ENCODE data around the gene GIMAP2.

Gene GIMAP2

DNA sequence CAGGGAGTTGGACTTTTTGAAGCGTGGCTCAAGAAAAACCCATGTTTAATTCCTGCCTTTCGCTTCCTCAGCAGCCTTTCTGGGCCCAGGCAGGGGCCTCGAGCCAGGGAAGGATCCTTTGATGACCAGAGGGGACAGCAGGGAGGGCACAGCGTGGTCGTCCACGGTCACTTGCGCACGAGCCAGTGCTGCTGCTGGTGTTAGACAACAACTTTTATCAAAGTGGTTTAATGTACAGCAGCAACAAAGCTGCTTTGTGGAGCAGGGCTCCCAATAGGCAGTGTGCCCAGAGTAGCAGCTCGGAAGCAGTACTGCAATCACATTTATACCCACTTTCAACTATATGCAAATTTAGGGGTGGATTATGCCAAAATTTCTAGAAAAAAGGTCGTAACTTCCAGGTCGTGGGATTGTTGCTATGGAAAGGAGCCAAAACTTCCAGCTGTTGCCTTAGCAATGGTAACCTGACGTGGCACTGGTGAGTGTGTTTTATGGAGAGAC, 37.0 kb downstream of the GIMAP2 start:
- in situ Hi-C loops (cut with MboI; ENCODE audit: low sequenced_read_pairs, unreplicated experiment) = no loop called here
- no peak for DNase-seq (ENCODE audit: low spot score)
- TF ChIP-seq, protein P1, sequence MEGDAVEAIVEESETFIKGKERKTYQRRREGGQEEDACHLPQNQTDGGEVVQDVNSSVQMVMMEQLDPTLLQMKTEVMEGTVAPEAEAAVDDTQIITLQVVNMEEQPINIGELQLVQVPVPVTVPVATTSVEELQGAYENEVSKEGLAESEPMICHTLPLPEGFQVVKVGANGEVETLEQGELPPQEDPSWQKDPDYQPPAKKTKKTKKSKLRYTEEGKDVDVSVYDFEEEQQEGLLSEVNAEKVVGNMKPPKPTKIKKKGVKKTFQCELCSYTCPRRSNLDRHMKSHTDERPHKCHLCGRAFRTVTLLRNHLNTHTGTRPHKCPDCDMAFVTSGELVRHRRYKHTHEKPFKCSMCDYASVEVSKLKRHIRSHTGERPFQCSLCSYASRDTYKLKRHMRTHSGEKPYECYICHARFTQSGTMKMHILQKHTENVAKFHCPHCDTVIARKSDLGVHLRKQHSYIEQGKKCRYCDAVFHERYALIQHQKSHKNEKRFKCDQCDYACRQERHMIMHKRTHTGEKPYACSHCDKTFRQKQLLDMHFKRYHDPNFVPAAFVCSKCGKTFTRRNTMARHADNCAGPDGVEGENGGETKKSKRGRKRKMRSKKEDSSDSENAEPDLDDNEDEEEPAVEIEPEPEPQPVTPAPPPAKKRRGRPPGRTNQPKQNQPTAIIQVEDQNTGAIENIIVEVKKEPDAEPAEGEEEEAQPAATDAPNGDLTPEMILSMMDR (IDR thresholded peaks at IDR 0.05; ENCODE audit: borderline replicate concordance, control extremely low read depth, extremely low read depth, insufficient read depth, missing control alignments) = no peak

DNA sequence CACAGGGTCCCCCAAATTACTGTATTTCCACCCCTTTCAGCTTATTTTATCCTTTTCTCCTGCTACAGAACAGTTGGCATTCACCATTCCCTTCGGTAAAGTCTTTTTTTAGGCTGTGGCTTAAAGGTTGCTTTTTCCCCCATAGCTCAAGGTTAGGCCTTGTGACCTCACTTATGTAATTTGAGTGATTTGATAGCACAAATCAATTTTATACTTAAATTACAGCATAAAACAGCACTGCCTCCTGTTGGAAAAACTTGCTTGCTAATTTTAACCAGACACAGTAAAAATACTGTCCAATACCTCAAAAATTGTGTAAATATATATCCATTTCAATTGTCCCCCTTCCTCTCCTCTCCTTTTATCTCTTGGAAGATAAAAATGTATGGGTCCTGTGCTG, 38.0 kb downstream of the GIMAP2 start:
- TF ChIP-seq, protein P1 (IDR thresholded peaks at IDR 0.05; ENCODE audit: borderline replicate concordance, control extremely low read depth, extremely low read depth, insufficient read depth, missing control alignments) = no peak
- in situ Hi-C loops (cut with MboI; ENCODE audit: low sequenced_read_pairs, unreplicated experiment) = no loop called here
- no peak for DNase-seq (ENCODE audit: low spot score)

DNA sequence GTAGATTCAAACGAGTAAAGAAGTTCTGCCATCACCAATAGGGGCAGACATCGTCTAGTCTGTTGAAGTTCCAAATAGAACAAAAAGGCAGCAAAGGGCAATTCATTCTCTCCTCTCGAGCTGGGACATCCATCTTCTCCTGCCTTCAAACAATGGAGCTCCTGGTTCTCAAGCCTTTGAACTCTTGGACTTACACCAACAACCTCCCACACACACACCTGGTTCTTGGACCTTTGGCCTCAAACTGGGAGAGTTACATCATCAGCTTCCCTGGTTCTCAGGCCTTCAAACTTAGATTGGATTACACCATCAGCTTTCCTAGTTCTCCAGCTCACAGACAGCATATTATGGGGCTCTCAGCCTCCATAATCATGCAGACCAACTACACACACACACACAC, 41.9 kb downstream of the GIMAP2 start:
- in situ Hi-C loops (cut with MboI; ENCODE audit: low sequenced_read_pairs, unreplicated experiment) = no loop called here
- DNase-seq (ENCODE audit: low spot score) = no peak
- TF ChIP-seq, protein P1 (IDR thresholded peaks at IDR 0.05; ENCODE audit: borderline replicate concordance, control extremely low read depth, extremely low read depth, insufficient read depth, missing control alignments) = no peak

DNA sequence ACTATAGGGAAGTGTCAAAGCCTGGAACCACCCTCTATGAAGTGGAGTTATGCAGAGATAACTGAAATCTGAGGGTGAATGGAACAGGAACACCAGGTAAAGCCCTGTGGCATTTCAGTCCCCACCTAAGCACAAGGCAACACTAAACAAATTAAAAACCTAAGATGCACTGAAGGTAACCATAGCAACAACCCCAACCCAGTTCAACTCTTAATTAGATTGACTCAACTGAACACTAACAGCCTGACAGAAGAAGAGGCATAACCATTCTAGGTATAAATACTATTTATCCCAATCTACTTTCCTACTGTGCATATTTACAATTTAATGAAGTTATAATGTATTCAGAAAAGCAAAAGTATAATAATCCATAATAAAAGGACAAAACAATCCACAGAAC, 42.5 kb downstream of the GIMAP2 start:
- no peak for DNase-seq (ENCODE audit: low spot score)
- in situ Hi-C loops (cut with MboI; ENCODE audit: low sequenced_read_pairs, unreplicated experiment) = no loop called here
- TF ChIP-seq, protein P1 (IDR thresholded peaks at IDR 0.05; ENCODE audit: borderline replicate concordance, control extremely low read depth, extremely low read depth, insufficient read depth, missing control alignments) = no peak

DNA sequence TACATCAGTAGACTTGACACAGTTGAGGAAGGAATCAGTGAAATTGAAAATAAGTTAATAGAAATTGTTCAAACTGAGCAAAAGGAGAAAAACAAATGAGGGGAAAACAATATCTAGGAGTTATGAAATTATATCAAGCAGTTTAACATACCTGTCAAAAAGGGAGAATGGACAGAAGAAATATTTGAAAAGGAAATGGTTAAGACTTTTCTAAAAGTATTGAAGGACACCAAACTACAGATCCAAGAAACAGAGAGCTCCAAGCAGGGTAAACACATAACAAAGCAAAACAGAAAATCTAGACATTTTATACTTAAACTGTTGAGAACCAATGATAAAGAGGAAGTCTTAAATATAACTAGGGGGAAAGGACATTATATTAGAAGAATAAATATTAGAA, 43.1 kb downstream of the GIMAP2 start:
- in situ Hi-C loops (cut with MboI; ENCODE audit: low sequenced_read_pairs, unreplicated experiment) = no loop called here
- TF ChIP-seq, protein P1 (IDR thresholded peaks at IDR 0.05; ENCODE audit: borderline replicate concordance, control extremely low read depth, extremely low read depth, insufficient read depth, missing control alignments) = no peak
- no peak for DNase-seq (ENCODE audit: low spot score)

DNA sequence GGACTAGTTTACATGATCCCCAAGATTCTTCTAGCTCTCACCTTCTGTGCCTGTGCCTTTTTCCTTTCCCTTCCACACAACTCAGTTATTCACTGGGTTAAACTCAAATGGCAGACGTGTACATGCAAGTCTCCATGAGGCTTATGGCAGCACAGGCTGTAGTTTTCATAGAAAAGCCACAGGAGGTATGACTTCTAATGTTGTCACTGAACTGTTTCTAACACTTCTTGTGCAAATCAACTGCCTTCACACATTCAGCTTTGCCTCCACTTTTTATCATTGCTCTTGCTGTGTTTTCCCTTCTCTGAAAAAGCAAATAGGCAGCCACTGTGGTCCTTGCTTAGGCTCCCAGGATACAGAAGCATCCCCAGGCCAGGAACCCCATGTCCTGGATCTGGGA, 46.4 kb downstream of the GIMAP2 start:
- in situ Hi-C loops (cut with MboI; ENCODE audit: low sequenced_read_pairs, unreplicated experiment) = no loop called here
- TF ChIP-seq, protein P1 (IDR thresholded peaks at IDR 0.05; ENCODE audit: borderline replicate concordance, control extremely low read depth, extremely low read depth, insufficient read depth, missing control alignments) = no peak
- DNase-seq (ENCODE audit: low spot score) = no peak
